VCaP (cell line): Measurements from ENCODE around the gene UBTF.

Experiments used
- H3K27ac ChIP-seq: fragments of 450-650 bp; 2 replicates; pipeline ENCODE4 v1.5.1; 2017
- TF ChIP-seq, protein P1 (sequence below): fragments of 450-650 bp; conservative IDR thresholded peaks from 2 replicates; pipeline ENCODE4 v1.5.1; 2017; ENCODE audit warnings: mild to moderate bottlenecking, moderate library complexity

UBTF gene

DNA sequence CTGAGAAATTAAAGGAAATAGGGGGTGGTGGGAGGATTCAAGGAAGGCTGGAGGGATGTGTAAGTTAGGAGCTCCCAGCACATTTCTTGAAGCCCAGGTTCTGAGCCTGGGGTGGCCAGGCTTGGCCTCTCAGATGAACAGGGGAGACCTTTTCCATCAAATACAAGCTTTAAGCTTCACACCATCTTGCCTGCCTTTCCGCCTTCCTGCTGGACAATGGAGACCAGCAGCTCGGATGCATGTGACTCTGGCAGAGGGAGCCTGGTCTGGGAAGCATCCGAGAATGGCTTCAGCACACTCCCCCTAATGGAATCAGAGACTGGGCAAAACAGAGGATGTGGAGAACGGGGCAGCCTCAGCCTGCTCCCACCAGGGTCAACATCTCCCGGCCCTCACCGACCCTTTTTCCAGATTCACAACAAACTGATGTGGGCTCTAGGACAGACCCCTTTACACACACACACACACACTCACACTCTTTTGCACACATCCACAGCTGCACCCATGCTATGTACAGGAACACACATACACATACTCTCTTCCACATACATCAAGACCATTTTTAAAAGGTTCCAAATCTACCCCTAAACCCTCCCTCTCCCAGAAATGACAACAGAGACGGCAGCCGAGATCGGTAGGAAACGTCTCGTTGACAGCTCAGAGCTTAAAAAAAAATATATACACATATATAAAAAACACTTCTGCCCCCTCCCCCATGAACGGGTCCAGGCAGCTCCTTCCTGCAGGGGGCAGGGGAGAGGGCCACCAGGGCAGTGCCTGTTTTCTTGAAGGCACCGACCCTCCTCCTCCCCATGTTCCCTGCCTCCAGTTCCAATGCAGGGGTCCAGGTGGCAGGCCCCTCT lies 13.3 kb downstream of the UBTF start:
- no peak overlapping the region; the same call in 1 of the 2 replicates for H3K27ac ChIP-seq
- TF ChIP-seq, protein P1, sequence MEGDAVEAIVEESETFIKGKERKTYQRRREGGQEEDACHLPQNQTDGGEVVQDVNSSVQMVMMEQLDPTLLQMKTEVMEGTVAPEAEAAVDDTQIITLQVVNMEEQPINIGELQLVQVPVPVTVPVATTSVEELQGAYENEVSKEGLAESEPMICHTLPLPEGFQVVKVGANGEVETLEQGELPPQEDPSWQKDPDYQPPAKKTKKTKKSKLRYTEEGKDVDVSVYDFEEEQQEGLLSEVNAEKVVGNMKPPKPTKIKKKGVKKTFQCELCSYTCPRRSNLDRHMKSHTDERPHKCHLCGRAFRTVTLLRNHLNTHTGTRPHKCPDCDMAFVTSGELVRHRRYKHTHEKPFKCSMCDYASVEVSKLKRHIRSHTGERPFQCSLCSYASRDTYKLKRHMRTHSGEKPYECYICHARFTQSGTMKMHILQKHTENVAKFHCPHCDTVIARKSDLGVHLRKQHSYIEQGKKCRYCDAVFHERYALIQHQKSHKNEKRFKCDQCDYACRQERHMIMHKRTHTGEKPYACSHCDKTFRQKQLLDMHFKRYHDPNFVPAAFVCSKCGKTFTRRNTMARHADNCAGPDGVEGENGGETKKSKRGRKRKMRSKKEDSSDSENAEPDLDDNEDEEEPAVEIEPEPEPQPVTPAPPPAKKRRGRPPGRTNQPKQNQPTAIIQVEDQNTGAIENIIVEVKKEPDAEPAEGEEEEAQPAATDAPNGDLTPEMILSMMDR: no peak; the same call in 1 of the 2 replicates

DNA sequence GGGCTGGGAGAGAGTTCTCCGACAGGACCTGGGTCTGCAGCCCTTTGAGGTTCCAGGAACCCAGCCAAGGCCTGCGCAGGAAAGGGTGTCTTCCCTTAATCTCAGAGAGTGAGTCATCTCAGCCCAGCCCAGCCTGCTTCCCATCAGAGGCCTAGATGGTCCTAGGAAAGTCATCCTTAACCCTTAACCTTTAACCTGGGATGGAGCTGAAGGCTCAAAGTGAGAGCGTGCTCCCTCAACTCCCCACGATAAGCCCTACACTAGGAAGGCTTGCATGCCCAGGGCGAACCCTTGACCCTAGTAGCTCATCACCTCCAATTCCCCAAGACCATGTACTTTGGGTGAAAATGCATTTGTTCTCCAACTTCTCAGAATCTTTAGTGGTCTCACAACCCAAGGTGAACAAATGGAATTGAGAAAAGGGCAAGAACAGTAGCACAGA lies 15.0 kb downstream of the UBTF start:
- H3K27ac ChIP-seq: no peak overlapping the region

DNA sequence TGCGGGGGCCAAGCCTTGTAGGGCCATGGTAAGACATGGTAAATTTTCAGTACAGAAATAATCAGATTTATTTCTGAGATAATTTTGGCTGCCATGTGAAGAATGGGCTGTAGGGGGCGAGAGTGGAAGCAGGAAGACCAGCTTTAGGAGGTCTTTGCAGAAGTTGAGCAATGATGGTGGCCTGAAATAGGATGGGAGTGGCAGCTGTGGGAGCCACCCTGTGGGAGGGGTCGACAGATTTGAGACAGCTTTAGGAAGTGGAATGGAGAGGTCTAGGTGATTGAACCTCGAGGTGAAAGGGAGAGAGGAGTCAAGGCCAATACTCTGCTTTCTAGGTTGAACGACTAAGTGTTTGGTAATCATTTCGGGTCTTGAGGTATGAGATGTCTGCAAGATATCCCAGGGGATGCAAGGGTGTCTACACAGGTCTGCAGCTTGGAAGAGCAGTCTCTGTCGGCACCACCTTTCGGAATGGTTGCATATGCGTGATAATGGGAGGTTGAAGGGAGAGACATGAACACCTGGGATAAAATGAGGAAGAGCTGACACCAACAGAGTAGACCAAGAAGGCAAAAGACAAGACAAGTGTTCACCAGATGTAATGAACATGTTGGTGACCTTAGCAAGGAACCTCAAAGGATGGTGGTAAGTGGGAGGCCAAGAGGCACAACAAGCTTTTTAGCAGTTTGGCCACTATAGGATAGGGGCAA lies 15.6 kb downstream of the UBTF start:
- TF ChIP-seq, protein P1: peak; percentile 75
- H3K27ac ChIP-seq: no peak overlapping the region

More for the DNA sequence above, 15.0 kb downstream of the UBTF start:
- TF ChIP-seq, protein P1: no peak

DNA sequence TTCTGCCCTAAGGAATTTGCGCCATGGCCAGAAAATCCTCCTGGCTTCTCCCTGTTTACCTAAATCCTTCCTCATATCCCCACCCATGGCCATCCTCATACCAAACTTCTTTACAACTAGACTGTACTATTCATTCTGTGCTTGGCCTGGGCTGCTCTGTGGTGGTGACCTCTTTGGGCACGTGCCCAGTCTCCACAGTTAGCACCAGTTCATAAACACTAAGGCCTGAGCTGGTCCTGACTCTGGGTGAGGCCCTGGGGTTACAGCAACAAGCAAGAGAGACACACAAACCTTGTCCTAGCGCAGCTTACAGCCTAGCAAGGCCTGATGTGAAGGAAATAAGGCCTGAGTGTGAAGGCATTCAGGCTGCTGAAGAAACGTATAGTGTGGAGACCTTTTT lies 16.7 kb downstream of the UBTF start:
- TF ChIP-seq, protein P1: no peak
- H3K27ac ChIP-seq: no peak overlapping the region

DNA sequence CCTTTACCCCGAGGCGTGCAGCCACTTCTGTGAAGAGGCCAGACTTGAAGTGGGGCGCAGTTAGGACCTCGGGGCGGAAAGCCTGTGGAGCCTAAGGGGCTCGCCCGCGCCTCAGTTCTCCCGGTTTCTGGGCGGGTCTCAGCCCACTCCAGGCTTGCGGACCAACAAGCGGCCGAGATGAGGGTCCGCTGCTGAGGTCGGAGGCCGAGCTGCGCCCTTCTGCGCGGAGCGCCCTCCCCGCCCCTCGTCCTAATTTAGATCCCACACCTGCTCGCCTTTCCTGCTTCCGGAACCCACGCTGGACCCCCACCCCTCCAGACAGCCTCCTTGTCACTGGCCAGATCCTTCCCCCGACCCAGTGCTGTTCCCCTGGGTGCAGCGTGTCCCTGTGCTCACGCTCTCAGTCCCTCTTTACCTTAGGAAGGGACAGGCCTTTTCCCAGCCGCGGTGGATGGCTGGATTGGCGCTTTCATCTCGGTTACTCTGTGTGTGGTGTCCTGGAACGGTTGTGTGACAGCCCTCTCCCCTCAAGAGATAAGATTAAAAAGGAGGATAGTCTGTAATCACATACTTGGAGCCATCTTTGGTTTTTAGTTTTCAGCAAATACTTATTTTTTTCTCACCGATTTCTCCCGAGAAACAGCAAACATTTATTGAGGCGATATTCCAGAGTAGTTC lies 18.9 kb downstream of the UBTF start:
- TF ChIP-seq, protein P1: no peak
- H3K27ac ChIP-seq: peak overlapping the region; percentile 97

DNA sequence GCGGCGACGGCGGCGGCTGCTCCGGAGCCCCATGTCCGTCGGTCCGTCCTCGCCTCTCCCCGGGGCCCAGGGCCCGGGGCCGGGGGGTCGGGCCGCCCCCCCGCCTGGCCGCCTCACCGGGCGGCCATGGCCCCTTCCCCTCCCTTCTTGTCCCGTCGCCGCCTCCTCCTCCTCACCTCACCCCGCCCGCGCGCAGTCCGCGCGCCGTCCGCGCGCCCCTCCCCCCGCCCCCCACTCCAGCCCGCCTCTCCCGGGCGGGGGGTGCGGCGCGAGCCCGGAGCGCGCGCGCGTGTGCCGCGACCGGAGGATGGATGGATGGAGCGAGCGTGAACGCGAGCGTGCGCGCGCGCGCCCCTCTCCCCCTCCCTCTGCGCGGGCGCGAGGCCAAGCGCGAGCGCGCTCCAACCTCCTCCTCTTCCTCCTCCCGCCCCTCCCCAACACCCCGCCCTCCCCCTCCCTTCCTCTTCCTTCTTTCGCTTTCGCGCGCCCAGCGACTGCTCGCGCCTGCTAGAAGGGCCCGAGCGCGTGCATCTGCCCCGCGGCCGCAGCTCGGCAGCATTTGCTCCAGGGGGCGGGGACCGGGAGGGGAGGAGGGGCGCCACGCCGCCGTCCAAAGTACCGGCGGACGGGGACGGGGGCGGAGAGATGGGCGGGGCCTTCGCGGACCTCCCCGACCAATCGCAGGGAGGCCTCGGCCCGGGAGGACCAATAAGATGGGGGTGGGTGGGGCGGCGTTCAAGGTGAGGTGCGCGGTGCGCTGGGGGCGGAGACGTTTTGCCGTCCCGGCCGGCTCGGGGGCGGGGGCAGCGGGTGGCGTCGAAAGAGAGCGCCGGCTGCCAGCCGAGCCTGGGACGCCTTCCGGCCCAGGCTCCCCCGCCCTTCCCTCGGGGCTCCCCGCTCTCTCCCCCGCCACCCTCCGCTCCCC lies 19.7 kb downstream of the UBTF start, which contains the start of gene ATXN7L3:
TSS of gene ATXN7L3 (minus strand) at position 332 of the 925 bp plus-strand sequence. CDS start 1,814 bp downstream, outside the sequence.
- H3K27ac ChIP-seq: peak within 1 kb of the TSS; percentile 97
- TF ChIP-seq, protein P1: no peak
